HEK293 (cell line): ENCODE results near the gene TTLL1.
A peak's percentile ranks its signal among the peaks of the same experiment; 100 is the strongest.

ENCODE experiments used
- ATF2 ChIP-seq: fragments of 450-650 bp; formaldehyde crosslinking; IDR thresholded peaks from 2 replicates; pipeline ENCODE4 v1.5.1; 2016; ENCODE audit warnings: missing biosample characterization, missing genetic modification characterization, low read depth
- HOXC10 ChIP-seq: sonication (generic); formaldehyde crosslinking; IDR thresholded peaks from 2 replicates; pipeline ENCODE4 v1.8.1; 2023; ENCODE audit warnings: mild to moderate bottlenecking, missing genetic modification reagents
- KLF10 ChIP-seq: fragments of 450-650 bp; IDR thresholded peaks from 2 replicates; pipeline ENCODE4 v1.5.1; 2018; ENCODE audit warnings: missing biosample characterization, mild to moderate bottlenecking, missing genetic modification characterization
- KLF17 ChIP-seq: fragments of 450-650 bp; formaldehyde crosslinking; IDR thresholded peaks from 2 replicates; pipeline ENCODE4 v1.5.1; 2016; ENCODE audit warnings: missing biosample characterization, missing genetic modification characterization
- PRDM10 ChIP-seq: fragments of 450-650 bp; formaldehyde crosslinking; IDR thresholded peaks from 2 replicates; pipeline ENCODE4 v1.5.1; 2016; ENCODE audit warnings: missing biosample characterization, missing genetic modification characterization
- REST ChIP-seq: fragments of 450-650 bp; formaldehyde crosslinking; IDR thresholded peaks from 2 replicates; pipeline ENCODE4 v1.5.1; 2016; ENCODE audit warnings: missing biosample characterization, missing genetic modification characterization
- SP2 ChIP-seq: fragments of 450-650 bp; formaldehyde crosslinking; IDR thresholded peaks from 2 replicates; pipeline ENCODE4 v1.5.1; 2016; ENCODE audit warnings: missing biosample characterization, missing genetic modification characterization
- SP3 ChIP-seq: fragments of 450-650 bp; formaldehyde crosslinking; IDR thresholded peaks from 2 replicates; pipeline ENCODE4 v1.5.1; 2016; ENCODE audit warnings: missing biosample characterization, missing genetic modification characterization
- ZBTB11 ChIP-seq: fragments of 450-650 bp; formaldehyde crosslinking; conservative IDR thresholded peaks from 2 replicates; pipeline ENCODE4 v1.5.1; 2016; ENCODE audit warnings: low read depth, missing biosample characterization, missing genetic modification characterization
- ZBTB21 ChIP-seq: fragments of 450-650 bp; formaldehyde crosslinking; IDR thresholded peaks from 2 replicates; pipeline ENCODE4 v1.5.1; 2017; ENCODE audit warnings: missing biosample characterization, missing genetic modification characterization
- ZNF174 ChIP-seq: fragments of 450-650 bp; formaldehyde crosslinking; IDR thresholded peaks from 2 replicates; pipeline ENCODE4 v1.5.0; 2017; ENCODE audit warnings: missing biosample characterization, mild to moderate bottlenecking, missing genetic modification characterization
- ZNF175 ChIP-seq: fragments of 450-650 bp; formaldehyde crosslinking; IDR thresholded peaks from 2 replicates; pipeline ENCODE4 v1.5.1; 2016; ENCODE audit warnings: missing biosample characterization, missing genetic modification characterization
- ZNF214 ChIP-seq: fragments of 450-650 bp; formaldehyde crosslinking; IDR thresholded peaks from 2 replicates; pipeline ENCODE4 v1.5.1; 2017; ENCODE audit warnings: missing biosample characterization, mild to moderate bottlenecking, missing genetic modification characterization, borderline replicate concordance
- ZNF239 ChIP-seq: fragments of 450-650 bp; formaldehyde crosslinking; IDR thresholded peaks from 2 replicates; pipeline ENCODE4 v1.5.1; 2016; ENCODE audit warnings: missing biosample characterization, missing genetic modification characterization
- ZNF266 ChIP-seq: fragments of 450-650 bp; formaldehyde crosslinking; IDR thresholded peaks from 2 replicates; pipeline ENCODE4 v1.5.1; 2016; ENCODE audit warnings: missing biosample characterization, missing genetic modification characterization, low read depth
- ZNF37A ChIP-seq: fragments of 450-650 bp; IDR thresholded peaks from 2 replicates; pipeline ENCODE4 v1.5.1; 2018; ENCODE audit warnings: missing biosample characterization, missing genetic modification characterization
- ZNF404 ChIP-seq: fragments of 450-650 bp; formaldehyde crosslinking; IDR thresholded peaks from 2 replicates; pipeline ENCODE4 v1.5.1; 2017; ENCODE audit warnings: missing biosample characterization, missing genetic modification characterization
- ZNF521 ChIP-seq: fragments of 450-650 bp; formaldehyde crosslinking; IDR thresholded peaks from 2 replicates; pipeline ENCODE4 v1.5.1; 2017; ENCODE audit warnings: missing biosample characterization, mild to moderate bottlenecking, missing genetic modification characterization
- ZNF529 ChIP-seq: fragments of 450-650 bp; formaldehyde crosslinking; IDR thresholded peaks from 2 replicates; pipeline ENCODE4 v1.5.1; 2017; ENCODE audit warnings: missing genetic modification characterization, missing biosample characterization; ENCODE audit not compliant: insufficient replicate concordance
- ZNF701 ChIP-seq: fragments of 450-650 bp; formaldehyde crosslinking; IDR thresholded peaks from 2 replicates; pipeline ENCODE4 v1.5.1; 2016; ENCODE audit warnings: missing biosample characterization, missing genetic modification characterization
- ZNF707 ChIP-seq: fragments of 450-650 bp; formaldehyde crosslinking; IDR thresholded peaks from 2 replicates; pipeline ENCODE4 v1.5.1; 2016; ENCODE audit warnings: missing biosample characterization, missing genetic modification characterization
- ZNF843 ChIP-seq: fragments of 450-650 bp; formaldehyde crosslinking; IDR thresholded peaks from 2 replicates; pipeline ENCODE4 v1.5.1; 2016; ENCODE audit warnings: missing biosample characterization, missing genetic modification characterization

TTLL1 gene

GRCh38 chr22:43126501-43127165 is 37.4 kb upstream of the TTLL1 start (continued):
- no peak for TF ChIP-seq ZNF37A (tag by site-specific recombination)
- no peak for TF ChIP-seq ZNF239 (tag by site-specific recombination)
- no peak for TF ChIP-seq KLF10 (tag by site-specific recombination)
- TF ChIP-seq ZNF521 (tag by site-specific recombination) = no peak
- no peak; the same call in 1 of the 2 replicates for TF ChIP-seq PRDM10 (tag by site-specific recombination)
- TF ChIP-seq ZNF266 = peak; percentile 72; the same call in 1 of the 2 replicates
- TF ChIP-seq SP3 (tag by site-specific recombination) = peak; percentile 23; the same call in 1 of the 2 replicates
- no peak for TF ChIP-seq ZNF404 (tag by site-specific recombination)
- no peak for TF ChIP-seq REST (tag by site-specific recombination)
- TF ChIP-seq ZBTB21 (tag by site-specific recombination) = no peak
- TF ChIP-seq ATF2 = no peak
- no peak for TF ChIP-seq ZNF175 (tag by site-specific recombination)
- no peak for TF ChIP-seq ZNF701
- TF ChIP-seq ZNF214 = no peak
- TF ChIP-seq ZBTB11 (tag by site-specific recombination) = no peak
- no peak for TF ChIP-seq ZNF843 (tag by site-specific recombination)
- no peak for TF ChIP-seq ZNF174
- TF ChIP-seq ZNF529 (tag by site-specific recombination) = no peak
- TF ChIP-seq SP2 (tag by site-specific recombination) = peak; percentile 36
- TF ChIP-seq KLF17 (tag by site-specific recombination) = peak; percentile 21; the same call in 1 of the 2 replicates
- TF ChIP-seq HOXC10 (CRISPR knock-in tag) = no peak
- no peak for TF ChIP-seq ZNF707 (tag by site-specific recombination)
